ENCODE measurements around the gene C4orf36. TPM values are rescaled to one million over a fixed set of nuclear protein-coding genes. Genes with fewer than 3 reads are reported as not detected.

C4orf36 gene
- total and polyA plus RNA-seq, 2 of the 8 experiments (the other 6 are each of a cell fraction or from before 2014, with no cell fraction given), result 1.2 to 1.5 TPM

- Histone ChIP-seq H3K4me2 (ENCODE audit: insufficient read depth in 1 of 2, low read depth in 2 of 2, low read length in 2 of 2) (no peak overlapping the region), H2BK5ac (ENCODE audit: low read depth, low read length) (no peak overlapping the region), H3K18ac (ENCODE audit: extremely low read depth, low read length) (no peak overlapping the region), H4K20me1 (replicated peaks in 1 of 2; ENCODE audit: control insufficient read depth in 1 of 2, insufficient read depth in 2 of 2, low read length in 2 of 2) (no peaks in the 10 kb centered on the region), H3K23me2 (ENCODE audit: low read depth, low read length) (no peaks in the 10 kb centered on the region), H3K27ac (ENCODE audit: low read depth, low read length) (no peak overlapping the region), H3K4ac (replicated peaks; ENCODE audit: insufficient read length, low read depth, low read length) (no peak overlapping the region), H3K79me2 (ENCODE audit: control insufficient read depth in 1 of 2, insufficient read depth in 2 of 2, low read length in 2 of 2) (no peaks in the 10 kb centered on the region), H3K14ac (ENCODE audit: insufficient read length) (no peak overlapping the region), H2BK20ac (ENCODE audit: low read length) (no peak overlapping the region), H2BK15ac (ENCODE audit: low read length) (no peak overlapping the region), H3K36me3 (ENCODE audit: control insufficient read depth in 2 of 4, insufficient read depth in 4 of 4, low read length in 3 of 4) (no peaks in the 10 kb centered on the region), H3K23ac (ENCODE audit: insufficient read length) (no peak overlapping the region), H3K4me1 (replicated peaks in 1 of 4; ENCODE audit: control insufficient read depth in 3 of 4, insufficient read depth in 4 of 4, low read length in 3 of 4) (peaks cover 0 to 2% (median 0%) of the 10 kb centered on the region in 4 experiments; a peak in 1 of 7 replicates), H4K8ac (ENCODE audit: extremely low read depth, insufficient read depth, low read length) (no peak overlapping the region), H3K9me3 (ENCODE audit: insufficient read depth in 2 of 2, low read depth in 1 of 2, low read length in 1 of 2) (no peaks in the 10 kb centered on the region), H3K9ac (replicated peaks in 1 of 4; ENCODE audit: extremely low read depth in 1 of 4, low read depth in 3 of 4, low read length in 3 of 4) (no peak overlapping the region), H3K27me3 (replicated peaks in 1 of 4; ENCODE audit: control insufficient read depth in 3 of 4, extremely low read depth in 1 of 4, insufficient read depth in 3 of 4, low read length in 3 of 4) (no peaks in the 10 kb centered on the region), H2BK12ac (ENCODE audit: low read depth, low read length) (no peak overlapping the region), H3K56ac (replicated peaks; ENCODE audit: insufficient read length, low read depth, low read length) (no peak overlapping the region), H2BK120ac (replicated peaks; ENCODE audit: low read depth, low read length) (no peak overlapping the region), H4K91ac (replicated peaks; ENCODE audit: insufficient read length, low read length) (no peak overlapping the region), H3K4me3 (ENCODE audit: extremely low read depth in 1 of 4, insufficient read depth in 2 of 4, low read depth in 3 of 4, low read length in 4 of 4) (no peak overlapping the region), H4K5ac (ENCODE audit: insufficient read length, low read depth, low read length) (no peak overlapping the region), H2AFZ (ENCODE audit: low read length) (no peak overlapping the region), H2AK5ac (ENCODE audit: low read depth, low read length) (no peak overlapping the region), H3K79me1 (ENCODE audit: low read depth, low read length) (no peaks in the 10 kb centered on the region)
- TF ChIP-seq KDM5A (IDR thresholded peaks at IDR 0.05; ENCODE audit: low read length) (no peak), POU5F1 (IDR thresholded peaks at IDR 0.05; ENCODE audit: low read depth, low read length) (0 out of 2 replicates have a peak, but pooled peaks have one; percentile 9), ATF2 (IDR thresholded peaks at IDR 0.05; ENCODE audit: low read length) (no peak)
- ChIA-PET POLR2A (ENCODE audit: partially characterized antibody) (no interaction called here), CTCF (ENCODE audit: partially characterized antibody) (interaction anchor here (1.1 kb wide), 1 partner anchor 16 kb away, joined by 3 read pairs; no protein-coding TSS in a partner anchor)
- 94% methylated on average over 1 of the region's 1 CpG; no CpG with 5 or more reads in 1 of the 2 experiments for WGBS, 2 experiments (ENCODE audit: extremely low coverage in 1 of 2, insufficient coverage in 1 of 2, insufficient read length in 1 of 2, insufficient replicate concordance in 2 of 2, low coverage in 1 of 2, low lambda C conversion rate in 2 of 2, missing lambda C conversion rate in 1 of 2)
- FAIRE-seq, result no peak
- DNase-seq (ENCODE audit: low read depth in 1 of 2, low spot score in 2 of 2), result no peak
Observed at GRCh38 chr4:86833615-86834014, 58.6 kb downstream of the C4orf36 start.

All from H1 (cell line).